Umbilical cord (tissue), 2 donors: ENCODE measurements around the gene ATAD3B. TPM values are rescaled to one million over a fixed set of nuclear protein-coding genes. Genes with fewer than 3 reads are reported as not detected.
A peak's percentile ranks its signal among the peaks of the same experiment; 100 is the strongest.
"Not testable (repeated sequence)": the region's sequence is repeated elsewhere in the genome, so short reads cannot be mapped to it uniquely, and the experiment has no call there.

Experiments
- DNase-seq: peaks from one replicate; pipeline ENCODE4 v3.0.0-alpha.2; 2015; ENCODE audit warnings: low spot score
- total RNA-seq: library from RNA; depleted of rRNA; stranded (reverse); fragments of >200 nt; gene quantifications from one replicate; pipeline ENCODE4 v1.2.3, GENCODE V29; 2014; ENCODE audit warnings: low replicate concordance; ENCODE audit not compliant: insufficient read depth

The ATAD3B gene
- total RNA-seq, 1 donor from 2014 or later, result 8.2 TPM

DNA sequence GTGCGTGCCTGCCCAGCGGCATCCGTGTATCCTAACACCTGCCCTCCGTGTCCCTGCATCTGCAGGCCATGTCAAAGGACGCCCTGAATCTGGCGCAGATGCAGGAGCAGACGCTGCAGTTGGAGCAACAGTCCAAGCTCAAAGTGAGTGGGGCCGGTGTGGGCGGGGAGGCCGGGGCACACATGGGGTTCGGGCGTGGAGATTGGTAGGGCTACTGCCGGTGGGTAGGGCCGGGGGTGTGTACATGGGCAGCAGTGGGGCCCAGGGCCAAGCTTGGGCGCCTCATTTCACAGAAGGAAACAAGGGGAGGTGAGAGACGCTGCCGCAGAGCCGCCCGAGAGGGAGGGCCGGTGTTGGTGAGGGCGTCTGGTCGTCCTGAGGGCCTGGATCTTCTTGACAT, 20.9 kb upstream of the ATAD3B start:
- DNase-seq, result not testable (repeated sequence)

DNA sequence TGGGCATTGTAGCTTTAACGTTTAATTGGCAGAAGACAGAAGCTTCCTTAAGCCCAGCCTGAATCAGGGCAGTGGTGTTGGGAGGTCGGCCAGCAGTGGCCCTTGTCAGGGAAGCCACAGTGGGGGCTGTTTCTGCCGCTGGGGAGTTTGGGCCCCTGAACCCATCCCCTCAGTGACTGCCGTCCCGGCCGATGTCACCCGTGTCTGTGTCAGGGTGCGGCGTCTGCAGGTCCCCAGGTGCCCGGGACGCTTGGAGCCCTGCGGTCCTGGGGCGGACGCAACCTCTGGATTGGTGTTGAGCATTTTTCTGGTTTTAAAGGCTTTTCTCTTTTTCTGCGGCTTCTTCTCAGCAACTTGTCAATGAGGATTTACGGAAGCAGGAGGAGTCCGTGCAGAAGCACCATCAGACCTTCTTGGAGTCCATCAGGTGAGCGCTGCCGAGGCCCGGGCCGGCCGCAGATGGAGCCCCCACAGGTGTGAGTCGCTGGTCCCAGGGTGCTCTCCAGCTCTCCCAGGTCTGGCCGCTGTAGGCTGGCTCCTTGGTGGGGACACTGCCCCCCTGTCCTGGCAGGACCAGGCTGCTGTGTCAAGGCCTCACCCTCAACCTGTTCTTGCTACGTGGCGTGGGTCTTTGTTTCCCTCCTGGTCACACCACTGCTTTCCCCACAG, 19.7 kb upstream of the ATAD3B start:
- DNase-seq, result no peak

DNA sequence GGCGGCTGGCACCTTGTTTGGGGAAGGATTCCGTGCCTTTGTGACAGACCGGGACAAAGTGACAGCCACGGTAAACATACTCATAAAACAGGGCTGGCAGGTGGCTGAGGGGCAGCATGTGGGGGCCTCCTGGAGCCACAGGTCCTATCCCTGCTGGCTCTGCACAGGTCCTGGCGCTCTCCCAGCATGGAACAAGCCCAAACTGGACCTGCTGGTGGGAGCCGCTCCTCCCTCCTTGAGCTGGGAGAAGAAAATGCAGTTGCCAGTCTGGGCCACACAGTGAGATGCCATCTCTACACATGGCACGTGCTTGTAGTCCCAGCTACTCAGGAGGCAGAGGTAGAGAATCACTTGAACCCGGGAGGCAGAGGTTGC, 19.2 kb upstream of the ATAD3B start:
- not testable (repeated sequence) for DNase-seq

DNA sequence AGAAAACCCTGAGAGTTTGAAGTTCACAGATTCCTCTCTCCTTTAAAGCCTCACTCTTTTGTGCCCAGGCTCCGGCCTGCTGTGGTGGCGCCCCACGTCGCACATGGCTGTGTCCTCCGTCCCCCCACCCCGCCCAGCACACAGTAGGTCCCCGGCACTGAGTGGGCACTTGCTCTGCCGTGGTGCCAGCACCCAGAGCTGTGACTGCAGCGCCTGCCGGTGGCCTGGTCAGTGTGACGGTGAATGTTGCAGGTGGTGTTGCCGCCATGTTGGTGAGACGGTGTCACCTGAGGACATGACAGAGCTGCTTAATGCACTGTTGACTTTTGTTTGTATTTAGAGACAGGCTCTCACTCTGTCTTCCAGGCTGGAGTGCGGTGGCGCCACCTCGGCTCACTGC, 18.7 kb upstream of the ATAD3B start:
- no peak for DNase-seq

DNA sequence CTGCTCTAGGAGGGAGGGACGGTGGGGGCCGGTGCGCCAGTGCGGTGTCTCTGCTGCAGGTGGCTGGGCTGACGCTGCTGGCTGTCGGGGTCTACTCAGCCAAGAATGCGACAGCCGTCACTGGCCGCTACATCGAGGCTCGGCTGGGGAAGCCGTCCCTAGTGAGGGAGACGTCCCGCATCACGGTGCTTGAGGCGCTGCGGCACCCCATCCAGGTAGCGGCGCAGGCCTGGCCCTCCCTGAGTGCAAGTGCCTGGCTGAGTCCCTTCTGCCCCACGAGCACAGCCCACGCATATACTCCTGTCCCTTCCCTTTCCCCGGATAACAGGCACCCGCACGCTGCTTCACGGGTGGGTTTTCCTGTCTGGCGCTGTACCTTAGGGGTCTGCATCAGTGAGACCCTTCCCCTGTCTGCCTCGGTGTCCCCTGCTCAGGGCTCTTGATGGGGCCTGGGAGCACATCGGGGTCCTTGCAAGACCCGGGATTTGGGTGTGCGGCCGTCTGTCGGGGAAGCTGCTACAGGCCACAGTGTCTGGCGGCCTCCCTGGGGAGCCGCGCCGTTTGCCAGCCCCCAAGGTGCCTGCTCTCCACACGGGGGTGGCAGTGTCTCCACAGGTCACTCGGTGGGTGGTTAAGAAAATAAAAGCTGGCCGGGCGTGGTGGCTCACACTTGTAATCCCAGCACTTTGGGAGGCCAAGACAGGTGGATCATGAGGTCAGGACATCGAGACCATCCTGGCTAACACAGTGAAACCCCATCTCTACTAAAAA, 17.1 kb upstream of the ATAD3B start:
- not testable (repeated sequence) for DNase-seq

DNA sequence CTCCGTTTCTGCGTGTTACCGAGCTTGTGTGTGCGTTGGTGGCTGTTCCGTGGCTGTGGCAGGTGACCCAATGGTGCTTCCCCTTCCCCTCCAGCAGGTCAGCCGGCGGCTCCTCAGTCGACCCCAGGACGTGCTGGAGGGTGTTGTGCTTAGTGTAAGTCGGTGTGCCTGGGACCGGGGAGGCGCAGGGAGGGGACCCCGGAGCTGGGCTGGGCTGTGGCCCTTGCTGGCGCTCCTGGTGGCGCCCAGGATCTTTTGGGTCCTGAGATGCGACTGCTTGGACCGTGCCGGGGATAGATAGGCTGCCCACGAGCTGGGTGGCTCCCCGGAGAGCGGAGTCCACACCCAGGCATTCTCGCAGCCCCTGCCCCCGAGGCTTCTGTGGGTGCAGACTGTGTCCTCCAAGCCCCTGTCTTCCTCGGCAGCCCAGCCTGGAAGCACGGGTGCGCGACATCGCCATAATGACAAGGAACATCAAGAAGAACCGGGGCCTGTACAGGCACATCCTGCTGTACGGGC, 16.1 kb upstream of the ATAD3B start:
- no peak for DNase-seq

DNA sequence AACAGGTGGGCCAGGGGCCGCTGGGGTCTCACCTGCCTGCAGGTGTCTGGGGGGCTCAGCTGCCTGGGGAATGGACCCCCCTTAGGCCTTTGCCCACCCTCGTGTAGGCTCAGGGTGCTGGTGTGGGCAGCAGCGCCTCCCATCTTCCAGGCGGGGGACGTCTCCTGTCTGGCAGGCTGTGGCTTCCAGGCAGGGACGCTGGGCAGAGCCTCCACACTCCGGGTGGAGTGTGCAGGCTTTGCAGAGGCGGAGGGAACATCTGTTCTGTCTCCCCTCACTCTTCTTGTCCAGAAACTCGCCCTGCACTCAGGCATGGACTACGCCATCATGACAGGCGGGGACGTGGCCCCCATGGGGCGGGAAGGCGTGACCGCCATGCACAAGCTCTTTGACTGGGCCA, 15.6 kb upstream of the ATAD3B start:
- DNase-seq, result not testable (repeated sequence)

DNA sequence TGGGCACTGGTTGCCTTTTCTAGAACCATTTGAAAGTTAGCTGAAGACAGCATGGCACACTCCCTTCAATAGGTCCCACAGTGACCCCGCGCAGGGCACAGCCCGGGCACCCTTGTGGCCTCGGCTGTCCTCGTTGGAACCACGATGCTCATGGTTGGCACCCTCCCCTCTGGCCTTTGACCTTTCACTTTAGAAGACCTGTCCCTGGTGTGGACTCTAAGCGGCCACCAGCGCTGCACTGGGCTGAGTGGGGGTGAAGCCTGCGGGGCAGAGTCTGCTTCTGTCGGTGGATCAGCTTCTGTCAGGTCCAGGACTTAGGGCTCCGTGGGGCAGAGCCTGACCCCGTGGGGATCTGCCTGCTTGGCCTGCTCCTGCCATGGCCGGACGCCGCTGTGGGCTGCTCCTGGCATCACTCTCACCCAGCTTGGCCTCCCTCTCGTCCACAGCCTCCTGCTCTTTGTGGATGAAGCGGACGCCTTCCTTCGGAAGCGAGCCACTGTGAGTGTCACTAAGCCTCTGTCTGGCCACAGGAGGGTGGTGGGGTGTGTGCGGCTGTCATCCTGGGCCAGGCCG, 14.8 kb upstream of the ATAD3B start:
- DNase-seq, result not testable (repeated sequence)

DNA sequence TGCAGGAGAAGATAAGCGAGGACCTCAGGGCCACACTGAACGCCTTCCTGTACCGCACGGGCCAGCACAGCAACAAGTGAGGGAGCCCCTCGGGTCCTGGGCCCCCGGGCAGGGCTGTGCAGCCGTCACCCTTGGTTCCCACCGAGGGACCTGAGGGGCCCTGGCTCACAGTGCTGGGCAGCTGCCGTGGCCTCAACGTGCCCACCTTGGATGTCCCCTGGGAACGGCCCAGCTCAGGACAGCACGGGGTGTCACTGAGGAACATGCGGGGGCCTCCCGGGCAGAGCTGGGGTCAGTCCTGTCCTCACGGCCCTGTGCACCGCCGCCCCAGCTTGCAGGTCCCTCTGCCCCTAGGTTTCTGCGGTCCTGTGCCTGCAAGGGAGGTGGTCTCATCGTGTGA, 12.4 kb upstream of the ATAD3B start:
- DNase-seq, result not testable (repeated sequence)

DNA sequence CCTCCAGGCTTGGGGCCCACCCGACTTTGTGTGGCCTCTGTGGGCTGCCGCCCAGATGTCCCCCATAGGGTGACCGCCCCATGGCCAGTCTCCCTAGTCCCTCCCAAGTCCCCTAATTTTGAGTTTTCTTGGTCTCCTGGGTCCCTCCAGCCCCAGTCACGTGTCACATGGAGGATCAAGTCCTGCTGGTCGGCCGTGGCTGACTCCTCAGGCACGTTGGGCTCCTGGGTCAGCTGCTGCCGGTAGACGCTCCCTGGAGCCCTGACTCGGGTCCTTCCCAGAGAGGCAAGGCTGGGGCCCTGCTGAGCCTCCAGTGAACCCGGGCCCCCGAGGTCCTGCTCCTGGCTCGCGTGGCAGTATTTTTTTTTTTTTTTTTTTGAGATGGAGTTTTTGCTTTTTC, 11.9 kb upstream of the ATAD3B start:
- not testable (repeated sequence) for DNase-seq

DNA sequence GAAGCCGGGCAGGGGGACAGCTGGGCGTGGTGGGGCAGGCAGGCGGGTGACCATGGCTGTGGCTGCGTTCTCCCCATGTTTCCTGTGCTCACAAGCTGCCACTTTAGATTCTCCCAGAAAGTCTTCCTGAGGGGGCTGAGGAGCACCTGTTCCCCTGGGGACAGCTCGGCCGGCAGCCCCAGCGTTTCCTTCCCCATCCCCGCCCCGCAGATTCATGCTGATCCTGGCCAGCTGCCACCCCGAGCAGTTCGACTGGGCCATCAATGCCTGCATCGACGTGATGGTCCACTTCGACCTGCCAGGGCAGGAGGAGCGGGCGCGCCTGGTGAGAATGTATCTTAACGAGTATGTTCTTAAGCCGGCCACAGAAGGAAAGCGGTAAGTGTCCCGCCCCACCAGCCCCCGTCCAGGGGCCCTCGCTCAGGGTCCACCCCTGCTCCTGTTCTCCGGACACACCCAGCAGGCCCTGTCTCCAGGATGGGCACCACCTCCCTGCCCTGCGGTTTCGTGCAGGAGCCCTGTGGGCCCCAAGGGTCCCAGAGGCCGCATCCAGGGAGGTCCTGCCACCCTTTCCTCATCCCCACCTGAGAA, 10.9 kb upstream of the ATAD3B start:
- DNase-seq, result no peak

DNA sequence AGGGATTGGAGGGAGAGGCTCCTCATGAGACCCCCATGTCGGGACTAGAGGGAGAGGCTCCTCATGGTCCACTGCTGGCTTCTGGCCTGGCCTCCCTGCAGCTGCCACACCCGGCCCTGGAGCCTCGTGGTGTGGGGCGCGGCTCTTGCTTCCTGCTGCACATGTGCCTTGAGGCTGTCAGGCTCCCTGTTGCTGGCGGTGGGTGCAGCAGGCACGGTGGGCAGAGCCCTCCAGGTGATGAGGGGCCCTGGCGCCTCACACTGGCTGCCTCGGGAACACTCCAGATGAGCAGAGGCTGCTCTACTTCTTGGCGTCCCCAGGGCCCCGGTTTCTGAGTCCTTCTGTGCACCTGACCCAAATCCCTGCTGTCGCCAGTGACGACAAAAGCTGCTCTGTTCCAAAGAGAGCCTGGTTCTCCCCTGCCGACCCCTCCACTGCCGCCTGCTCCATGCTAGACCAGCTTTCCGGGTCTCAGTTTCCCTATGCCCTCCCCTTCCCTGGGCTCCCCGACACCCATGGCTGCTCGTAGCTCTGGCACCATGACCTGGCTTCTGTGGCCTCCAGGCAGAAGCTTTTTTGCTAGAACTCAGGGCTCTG, 9.7 kb upstream of the ATAD3B start:
- no peak for DNase-seq

DNA sequence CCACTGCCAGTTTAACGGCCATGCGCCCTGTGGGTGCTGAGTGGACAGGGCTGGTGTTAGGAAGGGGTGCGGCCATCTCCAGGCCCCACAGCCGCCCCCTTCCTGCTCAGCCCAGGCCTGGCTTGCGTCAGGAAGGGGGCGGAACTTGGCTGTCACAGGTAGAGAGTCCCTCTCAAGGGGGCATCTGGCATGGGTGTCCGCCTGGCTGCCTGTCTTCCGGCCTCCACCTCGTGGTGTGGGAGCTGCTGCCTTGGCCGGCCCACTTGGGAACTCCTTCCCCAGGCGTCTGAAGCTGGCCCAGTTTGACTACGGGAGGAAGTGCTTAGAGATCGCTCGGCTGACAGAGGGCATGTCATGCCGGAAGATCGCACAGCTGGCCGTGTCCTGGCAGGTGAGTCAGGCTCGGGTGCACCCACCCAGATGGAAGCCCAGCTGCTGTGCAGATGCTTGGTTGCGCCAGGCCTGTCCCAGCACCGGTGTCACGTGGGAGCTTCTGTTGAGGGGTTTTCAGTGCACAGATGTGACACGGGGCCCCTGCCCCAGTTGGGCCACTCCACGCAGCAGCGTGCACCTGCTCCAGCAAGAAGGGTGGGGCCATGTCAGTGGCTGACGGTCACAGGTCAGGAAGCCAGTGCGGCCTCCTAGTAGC, 9.1 kb upstream of the ATAD3B start:
- DNase-seq, result peak; percentile 34

DNA sequence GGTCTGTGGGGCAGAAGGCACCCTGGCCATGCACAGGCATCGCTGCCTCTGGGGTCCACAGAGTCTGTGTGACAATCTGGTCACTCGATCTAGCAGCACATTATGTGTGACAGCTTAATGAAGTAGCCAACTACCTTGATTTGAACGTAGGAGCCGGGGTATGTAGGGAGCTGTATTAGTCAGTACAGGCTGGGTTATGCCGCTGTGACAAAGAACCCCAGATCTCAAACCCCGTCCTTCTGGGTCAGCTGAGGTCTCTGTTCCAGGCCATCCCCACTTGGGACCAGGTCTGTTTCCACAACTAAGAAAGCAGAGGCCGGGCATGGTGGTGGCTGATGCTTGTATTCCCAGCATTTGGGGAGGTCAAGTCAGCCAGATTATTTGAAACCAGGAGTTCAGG, 8.3 kb upstream of the ATAD3B start:
- no peak for DNase-seq

DNA sequence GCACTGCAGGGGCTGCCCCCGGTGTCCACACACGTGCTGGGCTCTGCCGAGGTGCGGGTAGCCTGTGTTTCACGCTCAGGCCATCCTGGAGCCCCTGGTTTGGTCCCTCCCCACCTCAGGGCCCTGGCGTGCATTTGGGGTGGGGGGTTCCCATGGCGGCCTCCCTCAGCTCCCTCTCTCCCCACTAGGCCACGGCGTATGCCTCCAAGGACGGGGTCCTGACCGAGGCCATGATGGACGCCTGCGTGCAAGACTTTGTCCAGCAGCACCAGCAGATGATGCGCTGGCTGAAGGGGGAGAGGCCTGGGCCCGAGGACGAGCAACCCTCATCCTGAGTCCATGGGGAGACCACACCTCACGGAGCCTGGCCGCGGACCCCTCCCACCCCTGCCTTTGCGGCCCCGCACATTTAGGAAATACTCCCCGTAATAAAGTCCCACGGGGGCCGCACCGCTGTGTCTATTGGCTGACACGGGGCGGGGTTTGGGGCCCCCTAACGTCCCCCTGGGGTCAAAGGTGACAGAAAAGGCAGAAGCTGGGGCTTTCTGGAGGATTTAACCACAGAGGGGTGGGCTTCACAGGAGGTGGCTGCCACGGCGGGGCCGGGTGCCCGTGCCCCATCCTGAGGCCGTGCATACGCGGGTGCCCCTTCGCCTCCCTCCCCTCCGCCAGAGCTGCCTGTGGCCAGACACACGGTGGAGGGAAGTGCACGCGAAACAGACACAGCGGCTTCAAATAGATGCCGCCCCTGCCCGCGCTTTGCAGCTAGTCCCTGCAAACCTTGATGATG, 3.2 kb upstream of the ATAD3B start:
- not testable (repeated sequence) for DNase-seq

DNA sequence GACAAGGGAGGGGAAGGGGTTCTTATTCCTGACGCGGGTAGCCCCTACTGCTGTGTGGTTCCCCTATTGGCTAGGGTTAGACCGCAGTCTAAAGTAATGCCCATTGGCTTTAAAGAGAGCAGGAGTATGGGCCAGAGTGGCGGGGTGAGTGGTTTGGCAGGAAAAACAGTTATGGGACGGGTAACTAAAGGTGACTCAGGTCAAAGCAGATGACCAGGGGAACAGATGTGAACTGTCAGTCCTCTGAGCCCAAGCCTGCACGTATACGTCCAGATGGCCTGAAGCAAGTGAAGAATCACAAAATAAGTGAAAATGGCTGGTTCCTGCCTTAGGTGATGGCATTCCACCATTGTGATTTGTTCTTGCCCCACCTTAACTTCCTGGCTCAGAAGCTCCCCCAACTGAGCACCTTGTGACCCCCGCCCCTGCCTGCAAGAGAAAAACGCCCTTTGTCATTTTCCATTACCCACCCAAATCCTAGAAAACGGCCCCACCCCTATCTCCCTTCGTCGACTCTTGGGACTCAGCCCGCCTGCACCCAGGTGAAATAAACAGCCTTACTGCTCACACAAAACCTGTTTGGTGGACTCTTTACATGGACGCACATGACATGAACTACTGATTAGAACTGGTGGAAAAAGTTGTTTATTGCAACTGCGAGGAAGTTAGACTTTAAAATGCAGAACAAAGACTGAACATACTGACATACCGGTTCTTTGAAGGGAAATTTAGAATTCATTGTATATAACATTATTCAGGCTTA, 758 bp upstream of the ATAD3B start:
- no peak for DNase-seq

DNA sequence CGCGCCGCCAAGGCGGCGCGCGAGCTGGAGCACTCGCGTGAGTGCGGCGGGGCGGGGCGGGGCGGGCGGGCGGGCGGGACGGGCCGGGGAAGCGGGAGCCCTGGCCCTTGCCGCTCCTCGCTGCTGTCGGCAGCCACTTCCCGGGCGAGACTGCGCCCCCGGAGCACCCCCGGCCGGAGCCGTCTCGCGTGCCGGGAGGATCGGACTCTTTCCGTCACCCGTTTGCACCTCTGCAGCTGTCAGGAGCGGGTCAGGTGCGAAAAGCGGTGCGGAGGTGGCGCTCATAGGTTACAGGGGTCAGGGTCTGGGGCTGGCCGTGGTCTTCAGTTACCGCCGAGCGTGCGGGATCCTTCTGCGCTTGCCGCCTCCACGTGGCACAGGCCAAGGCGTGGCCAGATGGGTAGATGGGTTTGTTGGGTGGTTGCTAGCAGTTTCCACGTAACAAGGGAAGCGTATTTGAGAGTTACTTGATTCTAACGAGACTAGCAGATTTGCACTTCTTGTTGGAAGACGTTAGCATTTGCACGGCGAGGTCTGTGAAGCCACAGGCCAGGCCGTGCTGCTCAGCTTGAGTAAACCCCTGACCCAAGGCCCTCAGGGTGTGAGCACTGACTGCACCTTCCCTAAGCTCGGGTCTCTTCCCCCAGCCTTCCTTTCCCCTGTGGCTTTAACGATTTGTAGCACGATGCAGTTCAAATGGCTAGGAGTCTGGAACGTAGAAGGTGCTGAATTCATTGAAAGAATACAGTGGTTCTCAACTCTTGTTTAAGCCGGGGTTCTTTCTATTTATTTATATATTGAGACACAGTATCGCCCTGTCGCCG, 700 bp downstream of the ATAD3B start:
- DNase-seq, result not testable (repeated sequence)

DNA sequence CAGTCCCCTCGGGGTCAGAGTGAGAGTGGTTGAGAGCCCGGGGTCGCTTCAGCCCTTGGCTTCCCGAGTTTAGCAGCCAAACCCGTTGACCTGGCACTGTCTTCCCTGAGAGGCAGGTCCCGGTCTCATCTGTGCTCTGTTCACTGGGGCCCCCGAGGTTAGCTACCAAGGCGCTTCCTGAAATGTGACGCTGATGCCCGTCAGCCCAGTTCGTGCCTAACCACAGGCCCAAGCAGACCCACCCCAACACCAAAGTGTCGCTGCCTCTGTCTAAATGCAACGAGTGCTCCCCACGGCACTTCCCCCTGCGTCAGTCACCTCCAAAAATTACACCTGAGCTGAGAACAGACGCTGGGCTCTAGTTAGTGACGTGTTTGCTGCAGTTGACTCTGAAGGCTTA, 4.4 kb downstream of the ATAD3B start:
- not testable (repeated sequence) for DNase-seq

DNA sequence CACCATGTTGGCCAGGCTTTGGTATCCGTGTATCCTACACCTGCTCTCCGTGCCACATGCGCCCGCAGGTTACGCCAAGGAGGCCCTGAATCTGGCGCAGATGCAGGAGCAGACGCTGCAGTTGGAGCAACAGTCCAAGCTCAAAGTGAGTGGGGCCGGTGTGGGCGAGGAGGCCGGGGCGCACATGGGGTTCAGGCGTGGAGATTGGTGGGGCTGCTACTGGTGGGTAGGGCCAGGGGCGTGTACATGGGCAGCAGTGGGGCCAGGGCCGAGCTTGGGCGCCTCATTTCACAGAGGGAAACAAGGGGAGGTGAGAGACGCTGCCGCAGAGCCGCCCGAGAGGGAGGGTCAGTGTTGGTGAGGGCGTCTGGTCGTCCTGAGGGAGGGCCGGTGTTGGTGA, 5.6 kb downstream of the ATAD3B start:
- no peak for DNase-seq
